Spleen (tissue), 11 donors: Measurements from ENCODE around the gene ALKAL2. TPM values are rescaled to one million over a fixed set of nuclear protein-coding genes. Genes with fewer than 3 reads are reported as not detected.

Experiments
- DNase-seq: peaks from one replicate; pipeline ENCODE4 v3.0.0-alpha.2; 2020
- H3K27ac ChIP-seq, 8 donors: fragments of 200-600 bp; sonication (generic) in 7 of 8; 1 replicate in 4 of 8; 2 replicates in 4 of 8; pipeline versions ENCODE4 v1.5.0 to v1.8.0; 2016 to 2021; ENCODE audit warnings: inconsistent platforms in 4 of 8, mild to moderate bottlenecking in 4 of 8, moderate library complexity in 1 of 8
- H3K27me3 ChIP-seq, 7 donors: fragments of 200-600 bp; sonication (generic) in 6 of 7; replicated peaks in 1 of 7; 1 replicate in 4 of 7; 2 replicates in 3 of 7; pipeline versions ENCODE4 v1.5.0 to v1.8.0; 2016 to 2021; ENCODE audit warnings: inconsistent platforms in 3 of 7, mild to moderate bottlenecking in 1 of 7
- H3K36me3 ChIP-seq, 6 donors: fragments of 200-600 bp; sonication (generic) in 5 of 6; 1 replicate in 4 of 6; 2 replicates in 2 of 6; pipeline versions ENCODE4 v1.5.0 to v1.8.0; 2016 to 2021; ENCODE audit warnings: inconsistent platforms in 2 of 6
- H3K4me1 ChIP-seq, 6 donors: fragments of 200-600 bp; sonication (generic) in 5 of 6; 1 replicate in 3 of 6; 2 replicates in 3 of 6; pipeline versions ENCODE4 v1.5.0 to v1.8.0; 2016 to 2021; ENCODE audit warnings: inconsistent platforms in 3 of 6
- H3K4me3 ChIP-seq, 8 donors: fragments of 200-600 bp; sonication (generic) in 7 of 8; 1 replicate in 4 of 8; 2 replicates in 4 of 8; pipeline versions ENCODE4 v1.5.0 to v1.8.0; 2016 to 2021; ENCODE audit warnings: inconsistent platforms in 4 of 8, mild to moderate bottlenecking in 4 of 8, moderate library complexity in 2 of 8
- H3K9me3 ChIP-seq, 8 donors: fragments of 200-600 bp; sonication (generic) in 7 of 8; 1 replicate in 4 of 8; 2 replicates in 4 of 8; pipeline versions ENCODE4 v1.5.0 to v1.8.0; 2016 to 2021; ENCODE audit warnings: inconsistent platforms in 4 of 8
- POLR2A ChIP-seq, 3 donors: fragments of 450-650 bp; IDR thresholded peaks; one replicate each; pipeline ENCODE4 v1.5.1; 2017; ENCODE audit warnings: antibody characterized with exemption in 3 of 3, mild to moderate bottlenecking in 1 of 3
- POLR2AphosphoS5 ChIP-seq, 3 donors: sonication (generic); formaldehyde crosslinking; IDR thresholded peaks; one replicate each; pipeline ENCODE4 v1.5.1; 2017; ENCODE audit warnings: antibody characterized with exemption in 3 of 3
- WGBS, 5 donors: extraction: QIAGEN DNeasy Blood & Tissue Kit in 3 of 5; methylation state at CpG; one replicate each; pipeline versions ENCODE4 v1.1.5 to v1.1.7; 2013 to 2018; 5-methylcytosine and 5-hydroxymethylcytosine counted together
- intact Hi-C: fragments of 100-400 bp; cut with DNase I; formaldehyde crosslinking; loops from one replicate; pipeline ENCODE4 v1.15.0; 2023; ENCODE audit warnings: low total_unique reads
- polyA plus RNA-seq, 3 donors: library from polyadenylated mRNA; stranded (reverse); fragments of 200-250 nt; gene quantifications; one replicate each; pipeline ENCODE4 v1.2.1, GENCODE V29; 2013
- total RNA-seq, 7 donors: library from RNA; depleted of rRNA in 3 of 7; stranded (reverse); fragments of >200 nt in 3 of 7; fragmentation: NEBNext Ultra II Directional in 4 of 7; extraction: Animal tissue kit (Norgen Biotek cat#: 25700) in 4 of 7; gene quantifications; one replicate each; pipeline versions ENCODE4 v1.1.0 to v1.2.1, GENCODE V29; 2016 to 2021
- TF ChIP-seq, protein P1 (sequence below), 11 experiments: fragments of 200-600 bp in 7 of 11; fragments of 450-650 bp in 4 of 11; sonication (generic) in 4 of 11; IDR thresholded peaks in 8 of 11; conservative IDR thresholded peaks in 3 of 11; 1 replicate in 7 of 11; 2 replicates in 4 of 11; pipeline versions ENCODE4 v1.4.0 to v1.8.0; 2016 to 2021; ENCODE audit warnings: antibody characterized with exemption in 11 of 11, inconsistent platforms in 4 of 11, mild to moderate bottlenecking in 1 of 11
- donor health status: healthy with polysubstance abuse.
- donor health status: DM: no; HTN: no; CAD: no; lungs with moderate emphysema.
- donor health status: DM: no; HTN: no; CAD: no.
- donor health status: Bipolar disorder and iron deficiency.
- donor health status: healthy.
- donor health status: DM: no; HTN: no; CAD: no.
- donor health status: DM: yes; HTN: yes; CAD: no.

The ALKAL2 gene
- total and polyA plus RNA-seq, 10 donors = 2.1 to 22.9 (median 5.1) TPM

DNA sequence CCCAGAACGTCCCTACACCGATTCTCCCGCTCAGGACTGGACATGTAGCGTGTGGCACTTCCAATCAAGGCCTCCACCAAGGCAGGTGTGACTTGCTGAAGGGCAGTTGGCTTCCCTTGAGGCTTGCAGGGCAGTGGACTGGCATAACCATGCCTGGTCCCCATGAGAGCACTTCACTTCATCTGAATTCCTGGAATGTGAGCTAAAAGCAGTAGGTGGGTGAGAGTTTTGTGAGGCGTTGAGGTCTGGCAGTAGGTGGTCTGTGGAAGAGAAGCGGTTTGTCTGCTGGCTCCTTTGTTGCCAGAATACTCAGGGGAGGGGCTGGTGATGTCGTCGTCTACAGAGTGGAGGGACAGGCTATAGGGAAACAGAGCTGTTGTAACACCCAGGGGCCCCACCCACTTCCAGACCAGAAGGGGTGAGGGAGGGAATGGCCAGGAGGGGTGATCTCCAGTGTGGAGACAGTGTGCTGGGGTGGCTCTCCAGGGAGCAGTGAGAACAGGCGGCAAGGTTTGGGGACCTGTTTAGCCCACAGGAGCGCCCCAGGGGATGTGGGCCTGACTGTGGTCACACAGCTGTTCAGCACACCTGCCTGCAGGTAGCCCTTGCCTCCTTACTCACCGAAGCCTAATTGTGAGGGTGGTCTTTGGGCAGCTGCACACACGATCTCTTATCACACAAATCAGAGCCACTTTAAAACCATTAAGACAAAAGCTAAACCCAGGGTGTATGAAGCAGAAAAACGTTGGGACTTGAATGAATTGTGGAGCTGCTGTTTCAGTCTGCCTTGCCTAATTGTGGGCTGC lies 21.5 kb upstream of the ALKAL2 start:
- no peak for DNase-seq
- WGBS, 5 donors = 55 to 69% (median 59%) methylated on average over 12 to 13 of the region's 13 CpGs
- no peak overlapping the region for H3K4me3 ChIP-seq
- H3K4me1 ChIP-seq = no peaks in the 10 kb centered on the region
- H3K27ac ChIP-seq = no peak overlapping the region
- intact Hi-C loops = no loop called here
- TF ChIP-seq POLR2A (IDR thresholded peaks at IDR 0.05) = no peak
- TF ChIP-seq POLR2AphosphoS5 (IDR thresholded peaks at IDR 0.05) = no peak
- TF ChIP-seq, protein P1, sequence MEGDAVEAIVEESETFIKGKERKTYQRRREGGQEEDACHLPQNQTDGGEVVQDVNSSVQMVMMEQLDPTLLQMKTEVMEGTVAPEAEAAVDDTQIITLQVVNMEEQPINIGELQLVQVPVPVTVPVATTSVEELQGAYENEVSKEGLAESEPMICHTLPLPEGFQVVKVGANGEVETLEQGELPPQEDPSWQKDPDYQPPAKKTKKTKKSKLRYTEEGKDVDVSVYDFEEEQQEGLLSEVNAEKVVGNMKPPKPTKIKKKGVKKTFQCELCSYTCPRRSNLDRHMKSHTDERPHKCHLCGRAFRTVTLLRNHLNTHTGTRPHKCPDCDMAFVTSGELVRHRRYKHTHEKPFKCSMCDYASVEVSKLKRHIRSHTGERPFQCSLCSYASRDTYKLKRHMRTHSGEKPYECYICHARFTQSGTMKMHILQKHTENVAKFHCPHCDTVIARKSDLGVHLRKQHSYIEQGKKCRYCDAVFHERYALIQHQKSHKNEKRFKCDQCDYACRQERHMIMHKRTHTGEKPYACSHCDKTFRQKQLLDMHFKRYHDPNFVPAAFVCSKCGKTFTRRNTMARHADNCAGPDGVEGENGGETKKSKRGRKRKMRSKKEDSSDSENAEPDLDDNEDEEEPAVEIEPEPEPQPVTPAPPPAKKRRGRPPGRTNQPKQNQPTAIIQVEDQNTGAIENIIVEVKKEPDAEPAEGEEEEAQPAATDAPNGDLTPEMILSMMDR (IDR thresholded peaks at IDR 0.05 in 8 of 11, conservative IDR thresholded peaks at IDR 0.05 in 3 of 11) = no peak
- H3K27me3 ChIP-seq = peaks cover 0 to 5% (median 0%) of the 10 kb centered on the region in 7 donors
- H3K9me3 ChIP-seq = no peaks in the 10 kb centered on the region
- H3K36me3 ChIP-seq = no peaks in the 10 kb centered on the region

DNA sequence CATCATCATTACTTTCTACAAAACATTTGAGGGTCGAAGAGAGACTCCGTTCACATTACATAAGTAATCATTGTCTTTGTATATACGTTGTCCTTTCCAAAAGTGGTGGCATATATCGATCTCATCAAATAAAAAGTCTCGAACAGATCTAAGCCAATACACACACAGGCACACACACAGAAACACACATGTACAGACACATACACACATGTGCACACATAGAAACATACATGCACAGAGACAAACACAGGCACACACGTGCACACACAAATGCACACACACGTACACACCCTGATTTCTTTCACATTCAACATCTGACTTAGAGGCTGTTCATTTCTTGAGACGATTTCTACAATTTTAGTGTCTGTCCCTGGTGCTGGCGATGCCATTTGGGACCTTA lies 17.5 kb upstream of the ALKAL2 start:
- Histone ChIP-seq H3K4me1 (no peaks in the 10 kb centered on the region), H3K27ac (no peak overlapping the region), H3K27me3 (no peaks in the 10 kb centered on the region), H3K36me3 (no peaks in the 10 kb centered on the region), H3K4me3 (no peak overlapping the region), H3K9me3 (peaks cover 0 to 16% (median 8%) of the 10 kb centered on the region in 8 donors)
- intact Hi-C loops = no loop called here
- TF ChIP-seq POLR2A (IDR thresholded peaks at IDR 0.05) (no peak), POLR2AphosphoS5 (IDR thresholded peaks at IDR 0.05) (no peak)
- TF ChIP-seq, protein P1 (IDR thresholded peaks at IDR 0.05 in 8 of 11, conservative IDR thresholded peaks at IDR 0.05 in 3 of 11) = no peak
- 81 to 92% (median 91%) methylated on average over 9 of the region's 9 CpGs for WGBS, 5 donors
- DNase-seq = no peak

DNA sequence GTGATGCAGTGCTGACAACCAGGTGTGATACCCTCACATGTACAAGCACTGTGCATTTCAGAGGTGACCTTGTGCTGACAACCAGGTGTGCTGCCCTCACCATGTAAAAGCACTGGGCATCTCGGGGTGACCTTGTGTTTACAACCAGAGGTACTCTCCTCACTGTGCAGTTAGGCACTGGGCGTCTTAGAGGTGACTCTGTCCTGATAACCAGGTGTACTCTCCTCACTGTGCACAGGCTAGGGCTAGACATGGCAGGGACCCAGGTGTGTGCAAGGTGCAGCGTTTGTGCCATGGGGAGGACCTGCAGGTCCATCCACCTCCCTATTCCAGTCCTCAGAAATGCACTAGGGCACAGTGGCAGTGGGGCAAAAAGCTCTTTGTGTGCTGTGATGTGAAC lies 8.5 kb upstream of the ALKAL2 start:
- DNase-seq = no peak
- Histone ChIP-seq H3K36me3 (no peaks in the 10 kb centered on the region), H3K4me1 (no peaks in the 10 kb centered on the region), H3K27ac (no peak overlapping the region), H3K9me3 (peaks cover 0 to 12% (median 5%) of the 10 kb centered on the region in 8 donors), H3K4me3 (no peak overlapping the region), H3K27me3 (peaks cover 0 to 25% (median 0%) of the 10 kb centered on the region in 7 donors)
- TF ChIP-seq POLR2A (IDR thresholded peaks at IDR 0.05) (no peak), POLR2AphosphoS5 (IDR thresholded peaks at IDR 0.05) (no peak)
- TF ChIP-seq, protein P1 (IDR thresholded peaks at IDR 0.05 in 8 of 11, conservative IDR thresholded peaks at IDR 0.05 in 3 of 11) = no peak
- intact Hi-C loops = no loop called here
- 43 to 86% (median 73%) methylated on average over 2 to 3 of the region's 3 CpGs for WGBS, 5 donors

DNA sequence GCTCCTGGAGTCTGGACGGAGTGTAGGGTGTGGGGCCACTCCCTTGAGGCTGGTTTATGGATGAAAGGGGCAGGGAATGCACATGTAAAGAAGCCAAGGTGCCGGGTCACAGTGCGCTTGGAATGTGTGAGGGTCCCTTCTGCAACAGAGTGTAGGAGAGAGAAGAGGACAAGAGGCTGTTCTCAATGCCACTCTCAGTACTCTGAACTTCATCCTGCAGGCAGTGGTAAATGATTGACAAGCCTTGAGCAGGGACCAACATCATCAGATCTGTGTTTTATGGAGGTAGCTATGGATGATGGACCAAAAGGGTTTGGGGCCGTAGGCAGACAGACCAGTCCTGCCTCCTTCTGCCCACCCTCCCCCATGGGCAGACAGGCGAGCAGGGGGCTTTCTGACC lies 7.2 kb upstream of the ALKAL2 start:
- 77 to 87% (median 84%) methylated on average over 4 to 5 of the region's 5 CpGs for WGBS, 5 donors
- no peak for DNase-seq
- peaks cover 0 to 10% (median 1%) of the 10 kb centered on the region in 8 donors for H3K9me3 ChIP-seq
- intact Hi-C loops = no loop called here
- H3K36me3 ChIP-seq = no peaks in the 10 kb centered on the region
- H3K4me1 ChIP-seq = peaks cover 0 to 3% (median 1%) of the 10 kb centered on the region in 6 donors
- H3K27ac ChIP-seq = no peak overlapping the region
- H3K4me3 ChIP-seq = no peak overlapping the region
- no peak for TF ChIP-seq POLR2A (IDR thresholded peaks at IDR 0.05)
- TF ChIP-seq, protein P1 (IDR thresholded peaks at IDR 0.05 in 8 of 11, conservative IDR thresholded peaks at IDR 0.05 in 3 of 11) = no peak
- TF ChIP-seq POLR2AphosphoS5 (IDR thresholded peaks at IDR 0.05) = no peak
- peaks cover 0 to 36% (median 4%) of the 10 kb centered on the region in 7 donors for H3K27me3 ChIP-seq
